ENCODE measurements around the gene DYNC2H1. TPM values are rescaled to one million over a fixed set of nuclear protein-coding genes. Genes with fewer than 3 reads are reported as not detected.

The DYNC2H1 gene
- total RNA-seq, 1 experiment from 2014 or later, result 17.2 TPM

DNA sequence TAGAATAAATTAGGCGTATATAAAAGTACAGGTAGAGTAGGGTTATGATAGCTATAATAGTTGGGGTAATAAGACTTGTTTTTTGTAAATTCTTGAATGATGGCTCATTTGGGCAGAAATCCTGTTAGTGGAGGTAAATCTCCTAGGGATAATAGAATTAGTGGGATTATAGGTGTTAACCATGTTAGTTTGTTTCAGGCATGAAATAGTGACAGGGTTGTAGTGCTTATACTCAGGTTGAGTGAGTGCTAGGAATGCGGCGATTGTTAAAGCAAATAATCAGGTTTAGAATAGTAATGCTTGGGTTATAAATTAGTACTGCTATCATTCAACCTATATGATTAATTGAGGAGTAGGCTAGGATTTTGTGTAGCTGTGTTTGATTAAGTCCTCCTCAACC, 297.1 kb downstream of the DYNC2H1 start:
- CTCF ChIA-PET, result no interaction called here
- DNase-seq (ENCODE audit: low spot score), result no peak
- no peak for ATAC-seq
- Mint-ChIP-seq H3K4me1 (no peaks in the 10 kb centered on the region), H3K36me3 (no peaks in the 10 kb centered on the region), H3K9me3 (no peaks in the 10 kb centered on the region), H3K27me3 (ENCODE audit: low read depth) (no peaks in the 10 kb centered on the region), H3K4me3 (no peak overlapping the region), H3K27ac (no peak overlapping the region)
- POLR2A ChIA-PET, result no interaction called here
- TF ChIP-seq IRF2 (CRISPR knock-in tag; IDR thresholded peaks at IDR 0.05; ENCODE audit: borderline replicate concordance, low read depth) (no peak), ESRRA (CRISPR knock-in tag; IDR thresholded peaks at IDR 0.05; ENCODE audit: borderline replicate concordance) (no peak), MYBL2 (CRISPR knock-in tag; IDR thresholded peaks at IDR 0.05) (no peak), ETV6 (CRISPR knock-in tag; IDR thresholded peaks at IDR 0.05) (no peak), NR2C2 (CRISPR knock-in tag; IDR thresholded peaks at IDR 0.05) (no peak), HMGA2 (CRISPR knock-in tag; IDR thresholded peaks at IDR 0.05) (no peak), CREB1 (CRISPR knock-in tag; IDR thresholded peaks at IDR 0.05) (no peak), RELA (CRISPR knock-in tag; IDR thresholded peaks at IDR 0.05; ENCODE audit: borderline replicate concordance) (no peak)
- TF ChIP-seq, protein P1, sequence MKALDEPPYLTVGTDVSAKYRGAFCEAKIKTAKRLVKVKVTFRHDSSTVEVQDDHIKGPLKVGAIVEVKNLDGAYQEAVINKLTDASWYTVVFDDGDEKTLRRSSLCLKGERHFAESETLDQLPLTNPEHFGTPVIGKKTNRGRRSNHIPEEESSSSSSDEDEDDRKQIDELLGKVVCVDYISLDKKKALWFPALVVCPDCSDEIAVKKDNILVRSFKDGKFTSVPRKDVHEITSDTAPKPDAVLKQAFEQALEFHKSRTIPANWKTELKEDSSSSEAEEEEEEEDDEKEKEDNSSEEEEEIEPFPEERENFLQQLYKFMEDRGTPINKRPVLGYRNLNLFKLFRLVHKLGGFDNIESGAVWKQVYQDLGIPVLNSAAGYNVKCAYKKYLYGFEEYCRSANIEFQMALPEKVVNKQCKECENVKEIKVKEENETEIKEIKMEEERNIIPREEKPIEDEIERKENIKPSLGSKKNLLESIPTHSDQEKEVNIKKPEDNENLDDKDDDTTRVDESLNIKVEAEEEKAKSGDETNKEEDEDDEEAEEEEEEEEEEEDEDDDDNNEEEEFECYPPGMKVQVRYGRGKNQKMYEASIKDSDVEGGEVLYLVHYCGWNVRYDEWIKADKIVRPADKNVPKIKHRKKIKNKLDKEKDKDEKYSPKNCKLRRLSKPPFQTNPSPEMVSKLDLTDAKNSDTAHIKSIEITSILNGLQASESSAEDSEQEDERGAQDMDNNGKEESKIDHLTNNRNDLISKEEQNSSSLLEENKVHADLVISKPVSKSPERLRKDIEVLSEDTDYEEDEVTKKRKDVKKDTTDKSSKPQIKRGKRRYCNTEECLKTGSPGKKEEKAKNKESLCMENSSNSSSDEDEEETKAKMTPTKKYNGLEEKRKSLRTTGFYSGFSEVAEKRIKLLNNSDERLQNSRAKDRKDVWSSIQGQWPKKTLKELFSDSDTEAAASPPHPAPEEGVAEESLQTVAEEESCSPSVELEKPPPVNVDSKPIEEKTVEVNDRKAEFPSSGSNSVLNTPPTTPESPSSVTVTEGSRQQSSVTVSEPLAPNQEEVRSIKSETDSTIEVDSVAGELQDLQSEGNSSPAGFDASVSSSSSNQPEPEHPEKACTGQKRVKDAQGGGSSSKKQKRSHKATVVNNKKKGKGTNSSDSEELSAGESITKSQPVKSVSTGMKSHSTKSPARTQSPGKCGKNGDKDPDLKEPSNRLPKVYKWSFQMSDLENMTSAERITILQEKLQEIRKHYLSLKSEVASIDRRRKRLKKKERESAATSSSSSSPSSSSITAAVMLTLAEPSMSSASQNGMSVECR (CRISPR knock-in tag; IDR thresholded peaks at IDR 0.05; ENCODE audit: borderline replicate concordance), result no peak
- TF ChIP-seq, protein P2, sequence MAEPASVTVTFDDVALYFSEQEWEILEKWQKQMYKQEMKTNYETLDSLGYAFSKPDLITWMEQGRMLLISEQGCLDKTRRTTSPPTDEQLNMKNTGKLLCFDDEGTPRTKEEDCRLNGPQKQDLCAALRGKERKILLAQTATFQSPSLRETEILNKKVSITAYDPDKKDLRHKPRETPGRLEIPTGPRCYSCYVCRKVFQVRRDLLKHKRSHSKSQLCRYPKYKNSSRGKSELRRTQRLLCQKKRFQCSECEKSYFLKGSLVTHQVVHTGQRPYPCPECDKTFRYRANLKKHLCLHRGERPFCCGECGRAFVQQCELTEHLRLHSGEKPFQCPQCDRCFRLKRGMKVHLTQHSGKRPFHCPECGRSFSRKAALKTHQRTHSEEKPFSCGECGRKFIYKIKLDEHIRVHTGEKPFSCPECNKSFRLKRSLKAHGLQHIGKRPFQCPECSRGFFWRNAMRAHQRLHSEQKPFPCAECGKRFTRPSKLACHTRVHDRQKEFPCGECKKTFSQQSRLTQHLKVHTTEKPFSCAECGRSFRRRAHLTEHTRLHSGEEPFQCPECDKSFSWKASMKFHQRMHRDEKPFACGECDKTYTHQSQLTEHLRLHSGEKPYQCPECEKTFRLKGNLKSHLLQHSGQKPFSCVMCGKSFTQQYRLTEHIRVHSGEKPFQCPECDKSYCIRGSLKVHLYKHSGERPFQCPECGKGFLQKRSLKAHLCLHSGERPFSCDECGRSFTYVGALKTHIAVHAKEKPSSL (CRISPR knock-in tag; conservative IDR thresholded peaks at IDR 0.05), result no peak
- TF ChIP-seq, protein P3, sequence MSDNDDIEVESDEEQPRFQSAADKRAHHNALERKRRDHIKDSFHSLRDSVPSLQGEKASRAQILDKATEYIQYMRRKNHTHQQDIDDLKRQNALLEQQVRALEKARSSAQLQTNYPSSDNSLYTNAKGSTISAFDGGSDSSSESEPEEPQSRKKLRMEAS (CRISPR knock-in tag; IDR thresholded peaks at IDR 0.05), result no peak
- TF ChIP-seq, protein P4, sequence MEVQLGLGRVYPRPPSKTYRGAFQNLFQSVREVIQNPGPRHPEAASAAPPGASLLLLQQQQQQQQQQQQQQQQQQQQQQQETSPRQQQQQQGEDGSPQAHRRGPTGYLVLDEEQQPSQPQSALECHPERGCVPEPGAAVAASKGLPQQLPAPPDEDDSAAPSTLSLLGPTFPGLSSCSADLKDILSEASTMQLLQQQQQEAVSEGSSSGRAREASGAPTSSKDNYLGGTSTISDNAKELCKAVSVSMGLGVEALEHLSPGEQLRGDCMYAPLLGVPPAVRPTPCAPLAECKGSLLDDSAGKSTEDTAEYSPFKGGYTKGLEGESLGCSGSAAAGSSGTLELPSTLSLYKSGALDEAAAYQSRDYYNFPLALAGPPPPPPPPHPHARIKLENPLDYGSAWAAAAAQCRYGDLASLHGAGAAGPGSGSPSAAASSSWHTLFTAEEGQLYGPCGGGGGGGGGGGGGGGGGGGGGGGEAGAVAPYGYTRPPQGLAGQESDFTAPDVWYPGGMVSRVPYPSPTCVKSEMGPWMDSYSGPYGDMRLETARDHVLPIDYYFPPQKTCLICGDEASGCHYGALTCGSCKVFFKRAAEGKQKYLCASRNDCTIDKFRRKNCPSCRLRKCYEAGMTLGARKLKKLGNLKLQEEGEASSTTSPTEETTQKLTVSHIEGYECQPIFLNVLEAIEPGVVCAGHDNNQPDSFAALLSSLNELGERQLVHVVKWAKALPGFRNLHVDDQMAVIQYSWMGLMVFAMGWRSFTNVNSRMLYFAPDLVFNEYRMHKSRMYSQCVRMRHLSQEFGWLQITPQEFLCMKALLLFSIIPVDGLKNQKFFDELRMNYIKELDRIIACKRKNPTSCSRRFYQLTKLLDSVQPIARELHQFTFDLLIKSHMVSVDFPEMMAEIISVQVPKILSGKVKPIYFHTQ (CRISPR knock-in tag; IDR thresholded peaks at IDR 0.05), result no peak

DNA sequence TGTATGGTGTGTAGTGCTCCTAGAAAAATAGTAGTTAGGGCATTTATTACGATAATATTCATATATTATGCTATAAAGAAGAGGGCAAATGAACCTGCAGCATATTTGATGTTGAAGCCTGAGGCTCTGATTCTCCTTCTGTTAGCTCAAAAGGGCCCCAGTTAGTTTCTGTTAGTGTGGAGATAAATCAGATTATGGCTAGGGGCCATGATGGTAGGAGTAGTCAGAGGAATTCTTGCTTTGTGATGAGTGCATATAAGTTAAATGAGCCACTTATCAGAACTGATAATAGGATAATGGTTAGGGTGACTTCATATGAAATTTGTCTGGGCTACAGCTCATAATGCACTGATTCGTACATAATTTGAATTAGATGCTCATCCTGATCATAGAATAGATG, 298.4 kb downstream of the DYNC2H1 start:
- Mint-ChIP-seq H3K27ac (no peak overlapping the region), H3K36me3 (no peaks in the 10 kb centered on the region), H3K27me3 (ENCODE audit: low read depth) (no peaks in the 10 kb centered on the region), H3K4me3 (no peak overlapping the region), H3K4me1 (no peaks in the 10 kb centered on the region), H3K9me3 (no peaks in the 10 kb centered on the region)
- DNase-seq (ENCODE audit: low spot score) (no peak), ATAC-seq (no peak)
- ChIA-PET POLR2A (no interaction called here), CTCF (no interaction called here)
- TF ChIP-seq, protein P5, sequence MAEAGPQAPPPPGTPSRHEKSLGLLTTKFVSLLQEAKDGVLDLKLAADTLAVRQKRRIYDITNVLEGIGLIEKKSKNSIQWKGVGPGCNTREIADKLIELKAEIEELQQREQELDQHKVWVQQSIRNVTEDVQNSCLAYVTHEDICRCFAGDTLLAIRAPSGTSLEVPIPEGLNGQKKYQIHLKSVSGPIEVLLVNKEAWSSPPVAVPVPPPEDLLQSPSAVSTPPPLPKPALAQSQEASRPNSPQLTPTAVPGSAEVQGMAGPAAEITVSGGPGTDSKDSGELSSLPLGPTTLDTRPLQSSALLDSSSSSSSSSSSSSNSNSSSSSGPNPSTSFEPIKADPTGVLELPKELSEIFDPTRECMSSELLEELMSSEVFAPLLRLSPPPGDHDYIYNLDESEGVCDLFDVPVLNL (CRISPR knock-in tag; IDR thresholded peaks at IDR 0.05; ENCODE audit: borderline replicate concordance, low read depth), result no peak
- TF ChIP-seq TEAD4 (CRISPR knock-in tag; IDR thresholded peaks at IDR 0.05) (no peak), FOXK1 (CRISPR knock-in tag; IDR thresholded peaks at IDR 0.05) (no peak), JUN (CRISPR knock-in tag; IDR thresholded peaks at IDR 0.05) (no peak)
- TF ChIP-seq, protein P6, sequence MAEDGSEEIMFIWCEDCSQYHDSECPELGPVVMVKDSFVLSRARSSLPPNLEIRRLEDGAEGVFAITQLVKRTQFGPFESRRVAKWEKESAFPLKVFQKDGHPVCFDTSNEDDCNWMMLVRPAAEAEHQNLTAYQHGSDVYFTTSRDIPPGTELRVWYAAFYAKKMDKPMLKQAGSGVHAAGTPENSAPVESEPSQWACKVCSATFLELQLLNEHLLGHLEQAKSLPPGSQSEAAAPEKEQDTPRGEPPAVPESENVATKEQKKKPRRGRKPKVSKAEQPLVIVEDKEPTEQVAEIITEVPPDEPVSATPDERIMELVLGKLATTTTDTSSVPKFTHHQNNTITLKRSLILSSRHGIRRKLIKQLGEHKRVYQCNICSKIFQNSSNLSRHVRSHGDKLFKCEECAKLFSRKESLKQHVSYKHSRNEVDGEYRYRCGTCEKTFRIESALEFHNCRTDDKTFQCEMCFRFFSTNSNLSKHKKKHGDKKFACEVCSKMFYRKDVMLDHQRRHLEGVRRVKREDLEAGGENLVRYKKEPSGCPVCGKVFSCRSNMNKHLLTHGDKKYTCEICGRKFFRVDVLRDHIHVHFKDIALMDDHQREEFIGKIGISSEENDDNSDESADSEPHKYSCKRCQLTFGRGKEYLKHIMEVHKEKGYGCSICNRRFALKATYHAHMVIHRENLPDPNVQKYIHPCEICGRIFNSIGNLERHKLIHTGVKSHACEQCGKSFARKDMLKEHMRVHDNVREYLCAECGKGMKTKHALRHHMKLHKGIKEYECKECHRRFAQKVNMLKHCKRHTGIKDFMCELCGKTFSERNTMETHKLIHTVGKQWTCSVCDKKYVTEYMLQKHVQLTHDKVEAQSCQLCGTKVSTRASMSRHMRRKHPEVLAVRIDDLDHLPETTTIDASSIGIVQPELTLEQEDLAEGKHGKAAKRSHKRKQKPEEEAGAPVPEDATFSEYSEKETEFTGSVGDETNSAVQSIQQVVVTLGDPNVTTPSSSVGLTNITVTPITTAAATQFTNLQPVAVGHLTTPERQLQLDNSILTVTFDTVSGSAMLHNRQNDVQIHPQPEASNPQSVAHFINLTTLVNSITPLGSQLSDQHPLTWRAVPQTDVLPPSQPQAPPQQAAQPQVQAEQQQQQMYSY (CRISPR knock-in tag; IDR thresholded peaks at IDR 0.05), result no peak

Data from WTC11 (cell line).